ENCODE measurements around the gene STPG2.

STPG2 gene

GRCh38 chr4:98093662-98094061, 49.6 kb downstream of the STPG2 start:
- DNase-seq (ENCODE audit: low read depth): no peak

GRCh38 chr4:98092833-98093439, 50.3 kb downstream of the STPG2 start:
- DNase-seq (ENCODE audit: low read depth): no peak

- DNase-seq (ENCODE audit: low read depth): no peak
Observed at GRCh38 chr4:98081936-98082335, 61.3 kb downstream of the STPG2 start.

- no peak for DNase-seq (ENCODE audit: low read depth)
Observed at GRCh38 chr4:98068495-98068894, 74.8 kb downstream of the STPG2 start.

- DNase-seq (ENCODE audit: low read depth): no peak
Observed at GRCh38 chr4:98055800-98056501, 87.3 kb downstream of the STPG2 start.

- DNase-seq (ENCODE audit: low read depth): no peak
Observed at GRCh38 chr4:98046665-98047064, 96.6 kb downstream of the STPG2 start.

GRCh38 chr4:98030059-98030458, 113.2 kb downstream of the STPG2 start:
- DNase-seq (ENCODE audit: low read depth): no peak

- DNase-seq (ENCODE audit: low read depth): no peak
Observed at GRCh38 chr4:98027827-98028226, 115.4 kb downstream of the STPG2 start.

- no peak for DNase-seq (ENCODE audit: low read depth)
Observed at GRCh38 chr4:98026362-98026761, 116.9 kb downstream of the STPG2 start.

GRCh38 chr4:98006814-98007412, 136.4 kb downstream of the STPG2 start:
- DNase-seq (ENCODE audit: low read depth): no peak

- DNase-seq (ENCODE audit: low read depth): no peak
Observed at GRCh38 chr4:98006060-98006459, 137.2 kb downstream of the STPG2 start.

- no peak for DNase-seq (ENCODE audit: low read depth)
Observed at GRCh38 chr4:98000940-98001339, 142.3 kb downstream of the STPG2 start.

GRCh38 chr4:97998203-97998602, 145.1 kb downstream of the STPG2 start:
- no peak for DNase-seq (ENCODE audit: low read depth)

GRCh38 chr4:97994765-97995465, 148.4 kb downstream of the STPG2 start:
- no peak for DNase-seq (ENCODE audit: low read depth)

- no peak for DNase-seq (ENCODE audit: low read depth)
Observed at GRCh38 chr4:97990409-97990808, 152.9 kb downstream of the STPG2 start.

GRCh38 chr4:97987019-97987648, 156.1 kb downstream of the STPG2 start:
- no peak for DNase-seq (ENCODE audit: low read depth)

- DNase-seq (ENCODE audit: low read depth): no peak
Observed at GRCh38 chr4:97984545-97985131, 158.6 kb downstream of the STPG2 start.

GRCh38 chr4:97978791-97979488, 164.3 kb downstream of the STPG2 start:
- no peak for DNase-seq (ENCODE audit: low read depth)

- DNase-seq (ENCODE audit: low read depth): no peak
Observed at GRCh38 chr4:97953171-97953941, 189.9 kb downstream of the STPG2 start.

- no peak for DNase-seq (ENCODE audit: low read depth)
Observed at GRCh38 chr4:97952763-97953162, 190.5 kb downstream of the STPG2 start.

GRCh38 chr4:97950836-97951235, 192.4 kb downstream of the STPG2 start:
- DNase-seq (ENCODE audit: low read depth): no peak
